PC-9 (cell line): Measurements from ENCODE around the gene LAT. TPM values are rescaled to one million over a fixed set of nuclear protein-coding genes. Genes with fewer than 3 reads are reported as not detected.

Experiments
- BruUV-seq: library from RNA; stranded (reverse); fragments of 400-500 nt; replicated peaks from 2 replicates; lab custom pipeline; 2021; lab: Mats Ljungman, UMichigan
- CTCF ChIA-PET: fragments of 300-600 bp; sonication (Branson Sonifier 250); formaldehyde crosslinking; loops from one replicate; lab custom pipeline; 2022; ENCODE audit warnings: antibody characterized with exemption; lab: Charles Lee
- POLR2A ChIA-PET: fragments of 300-600 bp; sonication (Branson Sonifier 250); formaldehyde crosslinking; loops from one replicate; lab custom pipeline; 2022; ENCODE audit warnings: antibody characterized with exemption; ENCODE audit not compliant: unreplicated experiment; lab: Charles Lee
- DNase-seq, 2 experiments: peaks; one replicate each; pipeline versions ENCODE4 v3.0.0 to v3.0.0-alpha.2; 2015 to 2022; ENCODE audit warnings: mixed read lengths in 1 of 2
- H2AFZ ChIP-seq: fragments of 200-600 bp; sonication (generic); 2 replicates; pipeline ENCODE4 v1.8.1; 2017; ENCODE audit warnings: antibody characterized with exemption
- H3F3A ChIP-seq: fragments of 200-600 bp; sonication (generic); 2 replicates; pipeline ENCODE4 v1.8.1; 2017; ENCODE audit warnings: antibody characterized with exemption, mild to moderate bottlenecking, low read depth; ENCODE audit not compliant: insufficient read depth
- H3K27ac ChIP-seq: fragments of 200-600 bp; sonication (generic); 2 replicates; pipeline ENCODE4 v1.6.1; 2016; ENCODE audit warnings: mixed run types
- H3K27me3 ChIP-seq: fragments of 200-600 bp; sonication (generic); 2 replicates; pipeline ENCODE4 v1.6.1; 2016; ENCODE audit warnings: low read depth, mixed run types; ENCODE audit not compliant: insufficient read depth
- H3K36me3 ChIP-seq: fragments of 200-600 bp; sonication (generic); 2 replicates; pipeline ENCODE4 v1.6.1; 2016; ENCODE audit warnings: low read depth, mixed run types
- H3K4me1 ChIP-seq: fragments of 200-600 bp; sonication (generic); replicated peaks from 2 replicates; pipeline ENCODE4 v1.6.1; 2016; ENCODE audit warnings: mixed run types; ENCODE audit not compliant: insufficient read depth
- H3K4me2 ChIP-seq: fragments of 200-600 bp; sonication (generic); 2 replicates; pipeline ENCODE4 v1.6.1; 2017; ENCODE audit warnings: mixed run types
- H3K4me3 ChIP-seq: fragments of 200-600 bp; sonication (generic); 2 replicates; pipeline ENCODE4 v1.6.1; 2016; ENCODE audit warnings: mixed run types
- H3K79me2 ChIP-seq: fragments of 200-600 bp; sonication (generic); 2 replicates; pipeline ENCODE4 v1.6.1; 2017; ENCODE audit warnings: low read depth, mixed run types
- H3K9me2 ChIP-seq: fragments of 200-600 bp; sonication (generic); 2 replicates; pipeline ENCODE4 v1.8.1; 2017; ENCODE audit warnings: mild to moderate bottlenecking; ENCODE audit not compliant: insufficient read depth
- H3K9me3 ChIP-seq: fragments of 200-600 bp; sonication (generic); 2 replicates; pipeline ENCODE4 v1.8.1; 2016; ENCODE audit warnings: low read depth; ENCODE audit not compliant: insufficient read depth
- H4K20me1 ChIP-seq: fragments of 200-600 bp; sonication (generic); 2 replicates; pipeline ENCODE4 v1.8.1; 2017; ENCODE audit not compliant: insufficient read depth
- CTCF ChIP-seq: fragments of 200-600 bp; sonication (generic); conservative IDR thresholded peaks from 2 replicates; pipeline ENCODE4 v1.6.1; 2017; ENCODE audit warnings: mixed run types, antibody characterized with exemption, mild to moderate bottlenecking, moderate library complexity
- EZH2 ChIP-seq: fragments of 200-600 bp; sonication (generic); IDR thresholded peaks from 2 replicates; pipeline ENCODE4 v1.8.0; 2017; ENCODE audit warnings: antibody characterized with exemption, low read depth
- intact Hi-C: fragments of 100-400 bp; cut with micrococcal nuclease; formaldehyde crosslinking; loops from one replicate; pipeline ENCODE4 v1.10.0; 2022; ENCODE audit not compliant: unreplicated experiment
- total RNA-seq: library from RNA; stranded (reverse); gene quantifications from 2 replicates; pipeline ENCODE4 v1.2.3, GENCODE V29; 2021

LAT gene
- total RNA-seq, 1 experiment from 2014 or later = 12.4 TPM

GRCh38 chr16:28951410-28951943 lies 33.4 kb upstream of the LAT start:
- H3K9me3 ChIP-seq = no peaks in the 10 kb centered on the region
- no peak overlapping the region for H3K27ac ChIP-seq
- ChIA-PET POLR2A (no interaction called here), CTCF (interaction anchor here (0.5 kb wide), 1 partner anchor 78 kb away, joined by 4 read pairs; no protein-coding TSS in a partner anchor)
- DNase-seq = peak in 1 of 2 experiments; percentile 63
- H3K9me2 ChIP-seq = no peaks in the 10 kb centered on the region
- peak overlapping the region; percentile 84 for H3K4me3 ChIP-seq
- peaks cover 22% of the 10 kb centered on the region for H3K79me2 ChIP-seq
- intact Hi-C loops = no loop called here
- peak overlapping the region; percentile 98 for H3K4me2 ChIP-seq
- peaks cover 28% of the 10 kb centered on the region for H3F3A ChIP-seq
- H3K4me1 ChIP-seq = peaks cover 16% of the 10 kb centered on the region
- H3K27me3 ChIP-seq = no peaks in the 10 kb centered on the region
- BruUV-seq = no TSS peak
- peaks cover 26% of the 10 kb centered on the region for H3K36me3 ChIP-seq
- H4K20me1 ChIP-seq = no peaks in the 10 kb centered on the region
- peak overlapping the region; percentile 92 for H2AFZ ChIP-seq
- TF ChIP-seq EZH2 (no peak), CTCF (no peak)

- no TSS peak for BruUV-seq
- H3K79me2 ChIP-seq = peaks cover under 1% of the 10 kb centered on the region; the same call in 1 of the 2 replicates
These were observed 26.6 kb upstream of the LAT start for GRCh38 chr16:28958216-28958615.

GRCh38 chr16:28958836-28959235 lies 26.0 kb upstream of the LAT start:
- Histone ChIP-seq H3K27ac (no peak overlapping the region), H3K4me2 (no peak overlapping the region), H4K20me1 (no peaks in the 10 kb centered on the region), H2AFZ (no peak overlapping the region), H3K9me2 (no peaks in the 10 kb centered on the region), H3K36me3 (peaks cover 17% of the 10 kb centered on the region), H3K9me3 (no peaks in the 10 kb centered on the region), H3K79me2 (no peaks in the 10 kb centered on the region), H3F3A (peaks cover 4% of the 10 kb centered on the region; the same call in 1 of the 2 replicates), H3K4me3 (no peak overlapping the region), H3K4me1 (no peaks in the 10 kb centered on the region), H3K27me3 (no peaks in the 10 kb centered on the region)
- no peak for TF ChIP-seq CTCF
- no peak for TF ChIP-seq EZH2
- no TSS peak for BruUV-seq
- intact Hi-C loops = no loop called here
- POLR2A ChIA-PET = no interaction called here
- CTCF ChIA-PET = no interaction called here
- DNase-seq = no peak

More at GRCh38 chr16:28958216-28958615, 26.6 kb upstream of the LAT start:
- no peaks in the 10 kb centered on the region for H3K9me2 ChIP-seq
- no peak overlapping the region for H3K27ac ChIP-seq
- H3K9me3 ChIP-seq = no peaks in the 10 kb centered on the region
- TF ChIP-seq CTCF (no peak), EZH2 (no peak)
- H3K36me3 ChIP-seq = peaks cover 22% of the 10 kb centered on the region
- no peaks in the 10 kb centered on the region for H3K27me3 ChIP-seq
- peaks cover 4% of the 10 kb centered on the region; the same call in 1 of the 2 replicates for H3F3A ChIP-seq
- DNase-seq = no peak
- H4K20me1 ChIP-seq = no peaks in the 10 kb centered on the region
- CTCF ChIA-PET = no interaction called here
- intact Hi-C loops = no loop called here
- H2AFZ ChIP-seq = no peak overlapping the region
- no peak overlapping the region for H3K4me2 ChIP-seq
- H3K4me3 ChIP-seq = no peak overlapping the region
- POLR2A ChIA-PET = no interaction called here
- no peaks in the 10 kb centered on the region for H3K4me1 ChIP-seq
